ENCODE results near the gene SORT1. TPM values are rescaled to one million over a fixed set of nuclear protein-coding genes. Genes with fewer than 3 reads are reported as not detected.

Gene SORT1
- total and polyA plus RNA-seq, 12 donors: 32.8 to 235 (median 119) TPM

GRCh38 chr1:109441069-109441468 lies 43.4 kb upstream of the SORT1 start:
- Histone ChIP-seq H3K9me3 (no peaks in the 10 kb centered on the region), H3K27ac (no peak overlapping the region), H3K4me3 (no peak overlapping the region), H3K4me1 (peaks cover 0 to 13% (median 0%) of the 10 kb centered on the region in 9 donors), H3K27me3 (peaks cover 0 to 50% (median 14%) of the 10 kb centered on the region in 7 donors), H3K36me3 (no peaks in the 10 kb centered on the region)
- no peak for DNase-seq
- no peak for ATAC-seq
- intact Hi-C loops (cut with DNase I): no loop called here
- 42 to 47% methylated on average over 1 of the region's 1 CpG for WGBS, 2 donors
- no peak for TF ChIP-seq CTCF (IDR thresholded peaks at IDR 0.05)

- H3K9me3 ChIP-seq: no peaks in the 10 kb centered on the region
- H3K27ac ChIP-seq: peak overlapping the region in 5 of 10 donors; percentile 19 to 49 (median 42)
- H3K27me3 ChIP-seq: peaks cover 0 to 28% (median 6%) of the 10 kb centered on the region in 7 donors
- peaks cover 0 to 13% (median 0%) of the 10 kb centered on the region in 9 donors for H3K4me1 ChIP-seq
- no peak for TF ChIP-seq CTCF (IDR thresholded peaks at IDR 0.05)
- no peaks in the 10 kb centered on the region for H3K36me3 ChIP-seq
- ATAC-seq (peak in 7 of 8 donors; percentile 50 to 91 (median 74)), DNase-seq (peak in 1 of 2 donors; percentile 36)
- no peak overlapping the region for H3K4me3 ChIP-seq
- WGBS, 2 donors: 64 to 73% methylated on average over 3 of the region's 3 CpGs
- intact Hi-C loops (cut with DNase I): no loop called here
These were observed 41.1 kb upstream of the SORT1 start for GRCh38 chr1:109438798-109439297.

GRCh38 chr1:109434484-109434883 lies 36.8 kb upstream of the SORT1 start:
- H3K27me3 ChIP-seq: peaks cover 0 to 3% (median 0%) of the 10 kb centered on the region in 7 donors
- WGBS, 2 donors: 74% methylated on average over 1 of the region's 1 CpG
- no peak for TF ChIP-seq CTCF (IDR thresholded peaks at IDR 0.05)
- H3K36me3 ChIP-seq: no peaks in the 10 kb centered on the region
- intact Hi-C loops (cut with DNase I): no loop called here
- no peak overlapping the region for H3K4me3 ChIP-seq
- no peak for DNase-seq
- no peaks in the 10 kb centered on the region for H3K9me3 ChIP-seq
- H3K27ac ChIP-seq: no peak overlapping the region
- peaks cover 0 to 11% (median 0%) of the 10 kb centered on the region in 9 donors for H3K4me1 ChIP-seq
- no peak for ATAC-seq

- H3K27ac ChIP-seq: no peak overlapping the region
- H3K9me3 ChIP-seq: no peaks in the 10 kb centered on the region
- no peaks in the 10 kb centered on the region for H3K36me3 ChIP-seq
- no peak for TF ChIP-seq CTCF (IDR thresholded peaks at IDR 0.05)
- intact Hi-C loops (cut with DNase I): no loop called here
- WGBS, 2 donors: 91 to 96% methylated on average over 1 of the region's 1 CpG
- ATAC-seq (no peak), DNase-seq (no peak)
- no peak overlapping the region for H3K4me3 ChIP-seq
- H3K27me3 ChIP-seq: peaks cover 0 to 3% (median 0%) of the 10 kb centered on the region in 7 donors
- H3K4me1 ChIP-seq: peaks cover 0 to 3% (median 0%) of the 10 kb centered on the region in 9 donors
These were observed 35.6 kb upstream of the SORT1 start for GRCh38 chr1:109433322-109433721.

Data from heart right ventricle (tissue), 16 donors.